H1 (cell line): ENCODE results near the gene PASK. TPM values are rescaled to one million over a fixed set of nuclear protein-coding genes. Genes with fewer than 3 reads are reported as not detected.
A peak's percentile ranks its signal among the peaks of the same experiment; 100 is the strongest.

ENCODE experiments used
- CTCF ChIA-PET: fragments of 300-600 bp; sonication (Branson Sonifier 250); formaldehyde crosslinking; loops from one replicate; lab custom pipeline; 2021; ENCODE audit not compliant: partially characterized antibody; lab: Charles Lee
- POLR2A ChIA-PET: fragments of 300-600 bp; sonication (Branson Sonifier 250); formaldehyde crosslinking; loops from one replicate; lab custom pipeline; 2021; ENCODE audit warnings: inconsistent platforms; ENCODE audit not compliant: partially characterized antibody; lab: Charles Lee
- DNase-seq, 2 experiments: peaks; one replicate each; pipeline versions ENCODE4 v3.0.0 to v3.0.0-alpha.2; 2010 to 2022; ENCODE audit warnings: low spot score in 2 of 2, low read depth in 1 of 2, mixed read lengths in 1 of 2
- FAIRE-seq: peaks from 2 replicates; lab custom pipeline; 2011; peaks lifted over from hg19 to GRCh38; lab: Jason Lieb, UNC
- H2AFZ ChIP-seq: 2 replicates; pipeline ENCODE4 v1.8.1; 2012; ENCODE audit warnings: low read length, inconsistent platforms
- H2AK5ac ChIP-seq: 2 replicates; pipeline ENCODE4 v1.6.1; 2013; ENCODE audit warnings: low read depth, low read length
- H2BK120ac ChIP-seq: replicated peaks from 2 replicates; pipeline ENCODE3; 2013; ENCODE audit warnings: low read depth, low read length, inconsistent platforms
- H2BK12ac ChIP-seq: 2 replicates; pipeline ENCODE4 v1.6.1; 2013; ENCODE audit warnings: low read depth, low read length
- H2BK15ac ChIP-seq: 2 replicates; pipeline ENCODE4 v1.6.1; 2013; ENCODE audit warnings: low read length
- H2BK20ac ChIP-seq: 2 replicates; pipeline ENCODE4 v1.6.1; 2013; ENCODE audit warnings: low read length
- H2BK5ac ChIP-seq: 2 replicates; pipeline ENCODE4 v1.6.1; 2013; ENCODE audit warnings: low read depth, low read length
- H3K14ac ChIP-seq: 2 replicates; pipeline ENCODE4 v1.6.1; 2013; ENCODE audit warnings: inconsistent platforms; ENCODE audit not compliant: insufficient read length
- H3K18ac ChIP-seq: 2 replicates; pipeline ENCODE4 v1.6.1; 2013; ENCODE audit warnings: low read length; ENCODE audit errors: extremely low read depth
- H3K23ac ChIP-seq: 2 replicates; pipeline ENCODE4 v1.6.1; 2013; ENCODE audit warnings: inconsistent platforms; ENCODE audit not compliant: insufficient read length
- H3K23me2 ChIP-seq: 2 replicates; pipeline ENCODE4 v1.6.1; 2013; ENCODE audit warnings: low read depth, low read length
- H3K27ac ChIP-seq: 2 replicates; pipeline ENCODE4 v1.6.1; 2011; ENCODE audit warnings: low read depth, low read length, inconsistent platforms
- H3K27me3 ChIP-seq, 4 experiments: replicated peaks in 1 of 4; 1 replicate in 1 of 4; 2 replicates in 3 of 4; pipeline versions ENCODE4 v1.6.1 to v1.8.1; 2011 to 2013; ENCODE audit warnings: low read length in 3 of 4, mild to moderate bottlenecking in 3 of 4, inconsistent platforms in 2 of 4, mixed read lengths in 2 of 4, moderate library complexity in 1 of 4; ENCODE audit not compliant: control insufficient read depth in 3 of 4, insufficient read depth in 3 of 4; ENCODE audit errors: extremely low read depth in 1 of 4
- H3K36me3 ChIP-seq, 4 experiments: 2 replicates each; pipeline versions ENCODE4 v1.6.1 to v1.8.1; 2011 to 2013; ENCODE audit warnings: mild to moderate bottlenecking in 4 of 4, low read length in 3 of 4, moderate library complexity in 2 of 4, control low read depth in 1 of 4, inconsistent platforms in 1 of 4; ENCODE audit not compliant: insufficient read depth in 4 of 4, control insufficient read depth in 2 of 4
- H3K4ac ChIP-seq: replicated peaks from 2 replicates; pipeline ENCODE3; 2013; ENCODE audit warnings: low read length, low read depth, mixed read lengths, inconsistent platforms; ENCODE audit not compliant: insufficient read length
- H3K4me1 ChIP-seq, 4 experiments: replicated peaks in 1 of 4; 1 replicate in 1 of 4; 2 replicates in 3 of 4; pipeline versions ENCODE4 v1.6.1 to v1.8.1; 2011 to 2013; ENCODE audit warnings: low read length in 3 of 4, inconsistent platforms in 2 of 4, mixed read lengths in 1 of 4; ENCODE audit not compliant: insufficient read depth in 4 of 4, control insufficient read depth in 3 of 4
- H3K4me2 ChIP-seq, 2 experiments: 2 replicates each; pipeline versions ENCODE4 v1.6.1 to v1.8.1; 2011 to 2013; ENCODE audit warnings: low read depth in 2 of 2, low read length in 2 of 2, control low read depth in 1 of 2, inconsistent platforms in 1 of 2, mild to moderate bottlenecking in 1 of 2; ENCODE audit not compliant: insufficient read depth in 1 of 2
- H3K4me3 ChIP-seq, 4 experiments: fragments of 200-600, 300-600 bp in 1 of 4; sonication (generic), shearing (Covaris generic), sonication (Bioruptor Twin) in 1 of 4; 2 replicates each; pipeline versions ENCODE4 v1.5.1 to v1.8.1; 2011 to 2016; ENCODE audit warnings: low read length in 4 of 4, low read depth in 3 of 4, control low read depth in 2 of 4, inconsistent platforms in 2 of 4, mild to moderate bottlenecking in 2 of 4, mixed read lengths in 1 of 4, moderate library complexity in 1 of 4; ENCODE audit not compliant: insufficient read depth in 2 of 4; ENCODE audit errors: extremely low read depth in 1 of 4
- H3K56ac ChIP-seq: replicated peaks from 2 replicates; pipeline ENCODE3; 2013; ENCODE audit warnings: low read depth, mild to moderate bottlenecking, mixed read lengths, low read length, inconsistent platforms; ENCODE audit not compliant: insufficient read length
- H3K79me1 ChIP-seq: 2 replicates; pipeline ENCODE4 v1.6.1; 2013; ENCODE audit warnings: low read depth, low read length, control low read depth
- H3K79me2 ChIP-seq, 2 experiments: 2 replicates each; pipeline versions ENCODE4 v1.6.1 to v1.8.1; 2012 to 2013; ENCODE audit warnings: low read length in 2 of 2, mild to moderate bottlenecking in 2 of 2, inconsistent platforms in 1 of 2; ENCODE audit not compliant: insufficient read depth in 2 of 2, control insufficient read depth in 1 of 2
- H3K9ac ChIP-seq, 4 experiments: replicated peaks in 1 of 4; 1 replicate in 1 of 4; 2 replicates in 3 of 4; pipeline versions ENCODE4 v1.6.1 to v1.8.1; 2011 to 2013; ENCODE audit warnings: low read depth in 3 of 4, low read length in 3 of 4, control low read depth in 2 of 4, mild to moderate bottlenecking in 2 of 4, moderate library complexity in 2 of 4, inconsistent platforms in 1 of 4; ENCODE audit errors: extremely low read depth in 1 of 4
- H3K9me3 ChIP-seq, 2 experiments: 2 replicates each; pipeline versions ENCODE4 v1.6.1 to v1.8.1; 2012 to 2013; ENCODE audit warnings: mild to moderate bottlenecking in 2 of 2, moderate library complexity in 2 of 2, control low read depth in 1 of 2, inconsistent platforms in 1 of 2, low read depth in 1 of 2, low read length in 1 of 2, mixed read lengths in 1 of 2; ENCODE audit not compliant: insufficient read depth in 2 of 2
- H4K20me1 ChIP-seq, 2 experiments: replicated peaks in 1 of 2; 2 replicates each; pipeline versions ENCODE3 to v1.8.1; 2011 to 2013; ENCODE audit warnings: inconsistent platforms in 2 of 2, low read length in 2 of 2, mild to moderate bottlenecking in 1 of 2; ENCODE audit not compliant: insufficient read depth in 2 of 2, control insufficient read depth in 1 of 2
- H4K5ac ChIP-seq: 2 replicates; pipeline ENCODE4 v1.6.1; 2013; ENCODE audit warnings: low read length, low read depth, mixed read lengths, inconsistent platforms; ENCODE audit not compliant: insufficient read length
- H4K8ac ChIP-seq: 2 replicates; pipeline ENCODE4 v1.8.0; 2013; ENCODE audit warnings: mild to moderate bottlenecking, moderate library complexity, low read length, inconsistent platforms; ENCODE audit not compliant: insufficient read depth; ENCODE audit errors: extremely low read depth
- H4K91ac ChIP-seq: replicated peaks from 2 replicates; pipeline ENCODE3; 2013; ENCODE audit warnings: low read length, mixed read lengths, inconsistent platforms; ENCODE audit not compliant: insufficient read length
- BCL11A ChIP-seq, 2 experiments: IDR thresholded peaks; one replicate each; pipeline ENCODE4 v1.6.1; 2011; ENCODE audit warnings: low read depth in 2 of 2, low read length in 2 of 2, mild to moderate bottlenecking in 2 of 2
- CEBPB ChIP-seq: IDR thresholded peaks from 2 replicates; pipeline ENCODE4 v1.6.1; 2012; ENCODE audit warnings: low read depth, low read length
- CHD2 ChIP-seq: IDR thresholded peaks from 2 replicates; pipeline ENCODE4 v1.6.1; 2012; ENCODE audit warnings: low read length, improper control_type of control experiment
- EP300 ChIP-seq, 2 experiments: IDR thresholded peaks; 1 replicate in 1 of 2; 2 replicates in 1 of 2; pipeline ENCODE4 v1.6.1; 2011 to 2012; ENCODE audit warnings: low read depth in 2 of 2, low read length in 2 of 2, mild to moderate bottlenecking in 2 of 2, borderline replicate concordance in 1 of 2, inconsistent platforms in 1 of 2, moderate library complexity in 1 of 2
- EZH2 ChIP-seq: fragments of 200-600 bp; sonication (generic); IDR thresholded peaks from 2 replicates; pipeline ENCODE4 v1.7.1; 2012; ENCODE audit warnings: low read depth, mild to moderate bottlenecking, moderate library complexity, low read length, inconsistent platforms; ENCODE audit not compliant: severe bottlenecking
- FOSL1 ChIP-seq: IDR thresholded peaks from 2 replicates; pipeline ENCODE4 v1.6.1; 2011; ENCODE audit warnings: mild to moderate bottlenecking, low read depth, low read length, moderate library complexity; ENCODE audit not compliant: insufficient read depth
- GABPA ChIP-seq: IDR thresholded peaks from 2 replicates; pipeline ENCODE4 v1.6.1; 2011; ENCODE audit warnings: mild to moderate bottlenecking, low read length, moderate library complexity, borderline replicate concordance; ENCODE audit not compliant: insufficient read depth
- KDM1A ChIP-seq: fragments of 200-600, 300-600 bp; sonication (generic); IDR thresholded peaks from 2 replicates; pipeline ENCODE4 v1.7.1; 2016; ENCODE audit warnings: mild to moderate bottlenecking, low read length, borderline replicate concordance
- KDM4A ChIP-seq: IDR thresholded peaks from one replicate; pipeline ENCODE4 v1.7.1; 2012; ENCODE audit warnings: low read depth, mild to moderate bottlenecking, moderate library complexity, low read length, inconsistent platforms; ENCODE audit not compliant: severe bottlenecking
- POU5F1 ChIP-seq: IDR thresholded peaks from 2 replicates; pipeline ENCODE4 v1.6.1; 2011; ENCODE audit warnings: low read depth, mild to moderate bottlenecking, low read length, moderate library complexity
- SRF ChIP-seq: IDR thresholded peaks from 2 replicates; pipeline ENCODE4 v1.6.1; 2011; ENCODE audit warnings: mild to moderate bottlenecking, low read depth, low read length, moderate library complexity
- SUZ12 ChIP-seq: fragments of 200-600 bp; sonication (generic); IDR thresholded peaks from 2 replicates; pipeline ENCODE4 v1.6.1; 2012; ENCODE audit warnings: mild to moderate bottlenecking, inconsistent platforms, low read length, moderate library complexity, mixed read lengths
- TCF12 ChIP-seq: IDR thresholded peaks from 2 replicates; pipeline ENCODE4 v1.6.1; 2011; ENCODE audit warnings: low read depth, mild to moderate bottlenecking, low read length
- WGBS, 2 experiments: shearing (Covaris generic) in 1 of 2; methylation state at CpG; one replicate each; pipeline versions ENCODE4 v1.1.6 to v1.1.7; 2013 to 2015; ENCODE audit warnings: low lambda C conversion rate in 2 of 2, mixed read lengths in 2 of 2, inconsistent platforms in 1 of 2, low coverage in 1 of 2, missing lambda C conversion rate in 1 of 2; ENCODE audit not compliant: insufficient replicate concordance in 2 of 2, insufficient coverage in 1 of 2, insufficient read length in 1 of 2; ENCODE audit errors: extremely low coverage in 1 of 2, missing lambda C conversion rate in 1 of 2; 5-methylcytosine and 5-hydroxymethylcytosine counted together
- polyA plus RNA-seq, 7 experiments: library from polyadenylated mRNA; depleted of rRNA in 3 of 7; stranded (reverse) in 5 of 7; unstranded in 2 of 7; fragments of >200 nt in 5 of 7; fragments of 200-250 nt in 2 of 7; gene quantifications; 1 replicate in 5 of 7; 2 replicates in 1 of 7; 4 replicates in 1 of 7; pipeline versions ENCODE4 v1.2.1 to v1.2.3, GENCODE V29; 2011 to 2013; ENCODE audit warnings: missing spikeins in 2 of 7, mixed read lengths in 2 of 7
- total RNA-seq: library from RNA; stranded (reverse); fragmentation: NEBNext Ultra II Directional; extraction: Animal tissue kit (Norgen Biotek cat#: 25700); gene quantifications from 2 replicates; pipeline ENCODE4 v1.2.1, GENCODE V29; 2021

PASK gene
- total and polyA plus RNA-seq, 2 of the 8 experiments (the other 6 are each of a cell fraction or from before 2014, with no cell fraction given) = 20.5 to 66.1 TPM

- peaks cover 0 to 9% (median 2%) of the 10 kb centered on the region in 4 experiments; a peak in 3 of 7 replicates for H3K4me1 ChIP-seq
- H3K14ac ChIP-seq = no peak overlapping the region
- H4K8ac ChIP-seq = no peak overlapping the region
- H2AFZ ChIP-seq = no peak overlapping the region
- H3K4me3 ChIP-seq = no peak overlapping the region
- no peaks in the 10 kb centered on the region for H3K79me2 ChIP-seq
- no peaks in the 10 kb centered on the region for H3K9me3 ChIP-seq
- DNase-seq = no peak
- POLR2A ChIA-PET = no interaction called here
- H2BK120ac ChIP-seq = no peak overlapping the region
- no peak overlapping the region for H3K56ac ChIP-seq
- no peak overlapping the region for H4K91ac ChIP-seq
- no peak overlapping the region for H3K23ac ChIP-seq
- no peak overlapping the region for H3K4ac ChIP-seq
- H3K18ac ChIP-seq = no peak overlapping the region
- no peak overlapping the region for H2AK5ac ChIP-seq
- no peak overlapping the region for H3K9ac ChIP-seq
- H2BK5ac ChIP-seq = no peak overlapping the region
- no peaks in the 10 kb centered on the region for H3K36me3 ChIP-seq
- FAIRE-seq = no peak
- H3K4me2 ChIP-seq = no peak overlapping the region
- H4K20me1 ChIP-seq = no peaks in the 10 kb centered on the region
- CTCF ChIA-PET = interaction anchor here (1.6 to 2.1 kb wide), 2 partner anchors 9 to 16 kb away, joined by 5 to 7 read pairs; no protein-coding TSS in a partner anchor
- no peak overlapping the region for H2BK20ac ChIP-seq
- H3K27me3 ChIP-seq = no peaks in the 10 kb centered on the region
- H3K23me2 ChIP-seq = no peaks in the 10 kb centered on the region
- H3K27ac ChIP-seq = no peak overlapping the region
- H4K5ac ChIP-seq = no peak overlapping the region
- WGBS, 2 experiments = 77% methylated on average over 14 of the region's 15 CpGs; no CpG with 5 or more reads in 1 of the 2 experiments
- H2BK12ac ChIP-seq = no peak overlapping the region
- no peaks in the 10 kb centered on the region for H3K79me1 ChIP-seq
- peak overlapping the region; percentile 29; the same call in 1 of the 2 replicates for H2BK15ac ChIP-seq
- TF ChIP-seq EP300 (IDR thresholded peaks at IDR 0.05; ENCODE audit: borderline replicate concordance in 1 of 2, low read depth in 2 of 2, low read length in 2 of 2) = no peak
- TF ChIP-seq SRF = no peak
- TF ChIP-seq KDM1A = no peak
- TF ChIP-seq SUZ12 = no peak
- TF ChIP-seq POU5F1 = no peak
- TF ChIP-seq CEBPB = no peak
- no peak for TF ChIP-seq CHD2
- no peak for TF ChIP-seq FOSL1
- no peak for TF ChIP-seq GABPA
- TF ChIP-seq BCL11A (IDR thresholded peaks at IDR 0.05; ENCODE audit: low read depth in 2 of 2, low read length in 2 of 2) = no peak
- TF ChIP-seq EZH2 = no peak
- TF ChIP-seq TCF12 = no peak
- TF ChIP-seq KDM4A = no peak
These were observed 86.7 kb downstream of the PASK start for GRCh38 chr2:241062389-241063092.
